HG02588 (cell line): ENCODE measurements around the gene LRMDA.

ENCODE experiments used
- ATAC-seq: cut with Tn5 transposase; IDR thresholded peaks from one replicate; pipeline ENCODE4 v1.9.1; 2021; ENCODE audit warnings: mild to moderate bottlenecking, moderate library complexity; ENCODE audit not compliant: unreplicated experiment

LRMDA gene

DNA sequence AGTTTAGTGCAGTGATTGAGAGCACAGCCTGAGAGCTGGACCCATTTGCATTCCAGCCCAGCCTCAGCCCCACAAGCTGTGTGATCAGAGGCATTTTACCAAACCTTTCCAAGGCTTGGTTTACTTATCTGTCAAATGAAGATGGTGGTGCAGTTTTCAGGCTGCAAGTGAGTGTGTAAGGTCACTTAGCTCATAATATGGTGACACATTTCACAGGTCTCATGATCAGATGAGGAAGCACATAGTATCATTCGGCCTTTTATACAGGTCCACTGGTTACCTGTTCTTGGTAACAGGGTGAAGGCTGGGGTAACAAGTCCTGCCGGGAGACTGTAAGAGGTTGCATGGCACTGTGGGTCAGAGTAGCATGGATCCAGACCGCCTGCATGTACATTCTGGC is 371.7 kb downstream of the LRMDA start:
- ATAC-seq = no peak

DNA sequence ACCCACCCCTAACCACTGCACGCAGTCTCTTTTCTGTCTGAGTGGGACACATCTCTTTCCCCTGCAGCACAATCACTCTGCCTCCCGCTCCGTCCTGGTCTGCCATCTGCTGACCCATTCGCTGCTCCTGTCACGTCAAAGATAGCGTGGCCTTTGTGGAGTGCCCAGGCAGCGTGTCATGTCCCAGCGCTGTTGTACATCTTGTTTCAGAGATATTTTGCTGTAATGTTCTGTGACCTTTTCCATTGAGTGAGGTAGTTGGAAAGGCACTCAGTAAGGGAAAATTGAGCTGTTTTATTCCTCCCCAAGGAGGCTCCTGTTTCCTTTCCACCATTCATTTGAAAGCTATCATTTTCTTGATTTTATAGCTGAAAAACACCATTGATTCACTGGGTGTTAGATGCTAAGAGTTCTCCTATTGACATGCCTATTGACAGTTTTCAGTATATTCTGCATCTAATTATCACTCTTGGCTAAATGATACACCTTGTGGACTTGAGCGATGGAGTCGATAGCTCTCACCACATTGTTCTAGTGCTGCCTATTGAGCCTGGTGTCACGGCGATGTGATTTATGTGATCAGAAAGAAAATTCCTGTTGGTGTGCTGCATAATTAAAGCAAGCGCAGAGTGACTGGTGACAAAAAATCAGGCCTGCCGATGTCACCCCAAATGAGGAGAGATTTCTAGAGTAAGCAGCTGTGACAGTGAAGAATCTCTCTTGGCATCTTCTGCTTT is 372.6 kb downstream of the LRMDA start:
- ATAC-seq = no peak

DNA sequence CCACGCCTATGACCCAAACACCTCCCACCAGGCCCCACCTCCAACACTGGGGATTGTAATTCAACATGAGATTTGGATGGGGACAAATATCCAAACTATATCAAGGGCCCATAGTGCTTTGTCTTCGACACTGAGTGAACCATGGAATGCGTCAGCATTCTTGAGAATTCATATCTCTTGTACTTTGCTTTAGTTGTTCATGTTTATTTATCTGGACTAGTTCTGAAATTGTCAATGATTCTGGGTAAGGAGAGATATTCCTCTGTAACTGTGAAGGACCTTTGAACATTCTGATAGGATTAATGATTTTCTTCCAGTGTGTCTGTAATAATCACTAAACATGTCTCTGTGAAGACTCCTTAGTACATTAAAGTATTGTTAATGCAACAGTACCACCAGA is 374.8 kb downstream of the LRMDA start:
- ATAC-seq = no peak

- no peak for ATAC-seq
These were observed 376.0 kb downstream of the LRMDA start for GRCh38 chr10:75807456-75807855.

DNA sequence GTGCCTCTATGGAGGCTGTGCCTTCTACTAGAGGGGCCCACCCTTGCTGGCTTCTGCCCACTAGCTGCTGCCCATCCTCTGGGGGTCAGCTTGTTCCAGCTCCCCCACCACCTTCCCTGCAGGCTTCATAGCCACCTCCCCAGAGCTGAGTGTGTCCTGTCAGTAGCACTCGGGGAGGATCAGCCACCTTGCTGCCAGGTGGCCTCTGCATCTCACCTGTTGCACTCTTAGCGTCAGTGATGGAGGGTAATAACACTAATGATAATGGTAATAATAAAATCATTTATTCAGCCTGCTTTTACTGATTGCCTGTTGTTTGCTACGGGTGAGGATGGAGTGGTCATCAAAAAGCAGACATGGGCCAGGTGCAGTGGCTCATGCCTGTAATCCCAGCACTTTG is 377.6 kb downstream of the LRMDA start:
- ATAC-seq = no peak

DNA sequence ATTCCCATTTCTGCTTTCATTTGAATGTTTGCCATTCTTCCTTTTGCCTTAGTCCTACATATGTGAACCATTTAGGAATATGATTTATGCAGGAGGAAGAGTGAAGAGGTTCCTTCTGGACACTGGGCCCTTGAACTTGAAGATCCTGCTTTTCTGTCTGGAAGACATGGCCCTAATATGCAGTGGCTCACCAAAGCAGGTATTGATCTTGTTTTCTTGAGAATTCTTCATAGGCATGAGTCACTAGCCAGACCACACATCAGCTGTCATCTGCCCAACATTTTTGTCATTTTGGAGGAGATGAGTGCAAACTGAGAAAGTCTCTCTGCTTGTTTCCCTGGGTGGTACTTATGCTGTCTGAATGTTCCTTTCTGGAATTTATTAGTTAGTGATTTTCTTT is 382.6 kb downstream of the LRMDA start:
- ATAC-seq = no peak

DNA sequence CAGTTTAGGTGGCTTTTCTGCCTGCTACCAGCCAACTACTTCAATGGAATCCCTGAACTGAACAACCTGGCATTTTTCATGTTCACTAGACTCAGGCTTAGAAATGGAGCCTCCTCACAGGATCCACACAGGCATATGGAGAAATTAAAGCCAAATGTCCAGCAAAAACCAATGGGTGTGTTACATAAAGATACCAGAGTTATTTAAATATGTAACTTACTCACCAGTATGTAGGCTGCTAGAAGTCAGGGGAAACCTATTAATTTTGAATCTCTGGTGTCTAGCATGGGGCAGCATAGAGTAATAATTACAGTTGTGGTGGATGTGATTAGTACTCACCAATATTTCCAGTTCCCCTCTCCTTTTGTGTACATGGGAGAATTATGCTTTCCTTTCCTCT is 383.6 kb downstream of the LRMDA start:
- no peak for ATAC-seq

DNA sequence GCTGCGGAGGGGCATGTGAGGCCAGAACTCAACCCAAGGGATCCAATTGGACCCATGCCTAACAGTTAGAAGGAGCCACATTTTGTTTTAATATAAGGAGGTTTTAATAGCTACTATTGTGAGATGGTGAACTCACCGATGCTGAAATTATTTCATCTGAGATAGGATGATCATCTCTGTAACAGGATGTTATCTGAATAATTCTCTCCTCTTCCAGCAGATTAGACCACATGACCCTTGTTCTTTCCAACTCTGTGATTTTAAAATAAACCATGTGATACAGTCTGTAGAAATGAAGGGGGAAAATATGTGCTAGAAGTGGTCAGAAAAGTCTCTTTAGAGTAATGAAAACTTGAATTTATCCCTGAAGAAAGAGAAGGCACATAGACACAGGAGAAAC is 385.8 kb downstream of the LRMDA start:
- no peak for ATAC-seq

DNA sequence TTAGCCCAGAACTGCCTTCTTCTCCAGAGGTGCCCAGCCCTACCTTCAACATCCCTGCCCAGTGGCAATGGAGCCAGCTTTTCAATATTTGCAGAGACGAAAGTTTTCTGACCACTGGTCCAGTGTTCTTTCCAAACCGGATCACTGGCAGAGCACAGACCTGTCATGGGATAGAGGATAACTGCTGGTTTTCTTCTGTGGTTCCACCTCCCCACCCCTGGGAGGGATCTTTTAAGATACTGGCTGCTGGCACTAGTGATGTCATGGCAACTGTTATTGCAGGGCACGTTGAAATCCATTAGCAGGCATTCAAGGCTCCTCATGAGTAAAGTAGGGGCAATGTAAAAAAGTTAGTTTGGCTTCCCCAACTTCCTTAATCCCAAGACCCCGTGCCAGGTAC is 387.1 kb downstream of the LRMDA start:
- ATAC-seq = no peak

GRCh38 chr10:75825235-75825634 is 393.8 kb downstream of the LRMDA start:
- no peak for ATAC-seq

- no peak for ATAC-seq
These were observed 394.2 kb downstream of the LRMDA start for GRCh38 chr10:75825661-75826060.

- ATAC-seq = no peak
These were observed 395.4 kb downstream of the LRMDA start for GRCh38 chr10:75826846-75827245.

DNA sequence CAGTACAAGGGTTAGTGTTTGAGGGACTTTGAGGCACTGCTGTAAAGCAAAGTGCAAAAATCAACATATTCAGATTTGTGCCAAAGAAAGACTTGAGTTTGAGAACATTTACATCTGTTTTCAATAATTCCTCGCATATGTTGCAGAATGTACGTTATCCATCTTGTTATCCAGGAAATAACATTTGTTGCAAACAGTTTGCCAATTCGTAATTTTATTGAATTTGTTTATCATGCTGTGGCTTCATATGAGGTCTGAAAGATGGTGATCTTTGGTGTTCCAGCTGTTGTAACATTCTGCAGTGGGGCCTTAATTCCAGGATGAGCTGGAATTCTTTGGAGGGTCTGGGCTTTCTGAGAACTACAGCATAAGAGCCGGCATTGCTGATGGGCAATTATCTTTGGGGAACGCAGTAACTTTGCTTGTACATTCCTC is 396.2 kb downstream of the LRMDA start:
- ATAC-seq = no peak

GRCh38 chr10:75828413-75828812 is 397.0 kb downstream of the LRMDA start:
- ATAC-seq = no peak

DNA sequence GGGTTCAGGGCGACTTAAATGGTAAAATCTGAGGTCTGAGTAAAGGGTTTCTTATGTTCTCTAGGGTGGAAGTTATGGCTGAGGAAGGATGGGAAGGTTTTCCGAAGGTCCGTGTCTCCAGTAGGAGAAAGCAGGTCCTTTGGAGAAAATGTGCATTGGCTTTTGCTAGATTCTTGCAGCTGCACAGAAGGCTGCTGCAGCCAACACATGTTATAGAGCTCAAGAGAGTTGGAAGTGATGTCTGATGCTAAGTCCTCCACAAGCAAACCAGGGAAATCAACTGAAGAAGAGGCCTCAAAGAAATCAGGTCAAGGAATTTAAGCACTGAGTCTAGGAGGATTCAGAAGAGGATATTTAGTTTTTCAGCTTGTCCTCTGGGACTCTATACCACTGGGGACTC is 404.6 kb downstream of the LRMDA start:
- no peak for ATAC-seq

- no peak for ATAC-seq
These were observed 407.1 kb downstream of the LRMDA start for GRCh38 chr10:75838486-75838885.

- ATAC-seq = no peak
These were observed 407.6 kb downstream of the LRMDA start for GRCh38 chr10:75839020-75839419.

GRCh38 chr10:75841266-75841665 is 409.8 kb downstream of the LRMDA start:
- no peak for ATAC-seq

GRCh38 chr10:75845176-75845947 is 413.9 kb downstream of the LRMDA start:
- ATAC-seq = no peak

GRCh38 chr10:75847477-75847876 is 416.1 kb downstream of the LRMDA start:
- no peak for ATAC-seq

DNA sequence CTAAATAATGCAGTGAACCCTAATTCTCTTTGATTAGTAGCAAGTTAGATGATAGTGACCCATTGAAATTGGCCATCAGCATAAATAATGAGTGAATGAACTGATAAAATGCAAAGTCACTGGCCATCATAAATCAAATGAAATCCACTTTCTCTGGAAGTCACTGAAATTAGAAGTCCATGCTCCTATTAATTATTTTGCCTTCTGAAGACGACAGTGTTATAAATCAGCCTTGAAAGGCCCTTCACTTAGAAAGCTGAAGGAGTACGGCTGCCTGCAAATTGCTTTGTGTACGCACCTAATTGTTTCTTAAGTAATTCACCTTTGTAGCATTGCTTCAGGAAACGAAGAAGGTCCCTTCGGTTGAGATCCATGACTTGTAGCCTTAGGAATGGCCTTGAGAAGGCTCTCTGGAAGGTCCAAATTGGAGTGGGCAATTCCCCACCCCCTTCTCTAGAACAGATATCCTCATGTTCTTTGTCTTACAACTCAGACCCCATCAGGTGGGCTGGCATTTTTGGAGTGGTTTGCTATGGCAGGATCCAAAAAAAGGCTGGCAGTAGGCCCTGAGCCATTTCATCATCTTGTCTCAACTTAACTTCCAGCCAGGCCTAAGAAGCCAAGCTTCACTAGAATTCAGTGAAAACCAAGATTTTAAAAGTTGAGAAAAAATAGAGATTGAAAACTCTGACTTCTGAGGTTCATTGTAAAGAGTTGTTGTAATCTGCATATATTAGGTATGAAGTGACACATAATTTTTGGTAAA is 420.3 kb downstream of the LRMDA start:
- ATAC-seq = no peak
